Fibroblast of lung (primary cell): ENCODE data around the gene SELENON. TPM values are rescaled to one million over a fixed set of nuclear protein-coding genes. Genes with fewer than 3 reads are reported as not detected.

Experiments used
- DNase-seq, 2 donors: peaks; one replicate each; pipeline versions ENCODE4 v3.0.0 to v3.0.0-alpha.2; 2010; ENCODE audit warnings: low read depth in 2 of 2
- H2AFZ ChIP-seq: 2 replicates; pipeline ENCODE4 v1.5.1; 2012; ENCODE audit warnings: low read length, control low read depth, inconsistent platforms
- H3K27ac ChIP-seq: 2 replicates; pipeline ENCODE4 v1.5.1; 2011; ENCODE audit warnings: low read length, control low read depth; ENCODE audit not compliant: insufficient read depth
- H3K27me3 ChIP-seq: 2 replicates; pipeline ENCODE4 v1.5.1; 2011; ENCODE audit warnings: mild to moderate bottlenecking, low read length; ENCODE audit not compliant: control insufficient read depth, insufficient read depth
- H3K36me3 ChIP-seq: 2 replicates; pipeline ENCODE4 v1.5.1; 2011; ENCODE audit warnings: low read length; ENCODE audit not compliant: control insufficient read depth, insufficient read depth
- H3K4me1 ChIP-seq: 2 replicates; pipeline ENCODE4 v1.5.1; 2011; ENCODE audit warnings: low read length; ENCODE audit not compliant: control insufficient read depth, insufficient read depth; ENCODE audit errors: extremely low read depth
- H3K4me2 ChIP-seq: 2 replicates; pipeline ENCODE4 v1.5.1; 2011; ENCODE audit warnings: low read length, control low read depth; ENCODE audit not compliant: insufficient read depth; ENCODE audit errors: extremely low read depth
- H3K4me3 ChIP-seq, 4 experiments: fragments of 200-600 bp in 1 of 4; sonication (generic) in 1 of 4; replicated peaks in 1 of 4; 2 replicates each; pipeline ENCODE4 v1.5.1; 2011 to 2016; ENCODE audit warnings: low read length in 4 of 4, low read depth in 3 of 4, mild to moderate bottlenecking in 3 of 4, control low read depth in 2 of 4, inconsistent platforms in 1 of 4, mixed read lengths in 1 of 4; ENCODE audit not compliant: insufficient read depth in 1 of 4; ENCODE audit errors: control extremely low read depth in 1 of 4
- H3K79me2 ChIP-seq: 2 replicates; pipeline ENCODE4 v1.5.1; 2012; ENCODE audit warnings: mild to moderate bottlenecking, low read length, inconsistent platforms; ENCODE audit not compliant: control insufficient read depth, insufficient read depth
- H3K9ac ChIP-seq: 2 replicates; pipeline ENCODE4 v1.5.1; 2011; ENCODE audit warnings: mild to moderate bottlenecking, low read length, control low read depth; ENCODE audit not compliant: insufficient read depth
- H3K9me3 ChIP-seq: 2 replicates; pipeline ENCODE4 v1.5.1; 2012; ENCODE audit warnings: low read depth, low read length; ENCODE audit not compliant: control insufficient read depth, insufficient read depth
- H4K20me1 ChIP-seq: 2 replicates; pipeline ENCODE4 v1.5.1; 2011; ENCODE audit warnings: low read length; ENCODE audit not compliant: control insufficient read depth, insufficient read depth; ENCODE audit errors: extremely low read depth
- EZH2 ChIP-seq: IDR thresholded peaks from 2 replicates; pipeline ENCODE4 v1.5.1; 2012; ENCODE audit warnings: low read length, control low read depth, mild to moderate bottlenecking; ENCODE audit errors: missing control alignments
- polyA plus RNA-seq, 2 donors: library from polyadenylated mRNA; depleted of rRNA in 1 of 2; stranded (reverse) in 1 of 2; unstranded in 1 of 2; fragments of >200 nt; gene quantifications; 2 replicates each; pipeline ENCODE4 v1.2.1, GENCODE V29; 2011 to 2012; ENCODE audit warnings: missing spikeins in 1 of 2
- total RNA-seq: library from RNA; depleted of rRNA; stranded (reverse); fragments of >200 nt; gene quantifications from 2 replicates; pipeline ENCODE4 v1.2.1, GENCODE V29; 2014
- TF ChIP-seq, protein P1 (sequence below), 2 donors: IDR thresholded peaks in 1 of 2; conservative IDR thresholded peaks in 1 of 2; 1 replicate in 1 of 2; 2 replicates in 1 of 2; pipeline ENCODE4 v1.5.1; 2011 to 2012; ENCODE audit warnings: low read length in 2 of 2, control low read depth in 1 of 2, inconsistent platforms in 1 of 2, low read depth in 1 of 2, mild to moderate bottlenecking in 1 of 2

SELENON gene
- total and polyA plus RNA-seq, 2 donors (not counting 1 experiment from before 2014, with no cell fraction given): 19.3 to 67.6 TPM

DNA sequence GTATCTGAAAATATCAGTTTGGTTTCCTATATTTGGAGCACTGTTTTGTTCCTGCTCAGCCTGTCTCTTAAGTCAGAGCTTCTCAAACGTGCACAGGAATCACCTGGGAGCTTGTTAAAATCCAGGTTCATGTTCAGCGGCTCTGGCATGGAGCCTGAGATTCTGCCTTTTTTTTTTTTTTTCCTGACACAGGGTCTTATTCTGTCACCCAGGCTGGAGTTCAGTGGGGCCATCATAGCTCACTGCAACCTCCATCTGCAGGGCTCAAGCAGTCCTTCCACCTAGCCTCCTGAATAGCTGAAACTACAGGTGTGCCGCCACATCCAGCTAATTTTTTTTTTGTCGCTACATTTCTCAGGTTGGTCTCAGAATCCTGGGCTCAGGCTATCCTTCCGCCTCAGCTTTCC, 12.2 kb upstream of the SELENON start:
- no peak overlapping the region for H3K9ac ChIP-seq
- H2AFZ ChIP-seq: no peak overlapping the region
- H3K36me3 ChIP-seq: no peaks in the 10 kb centered on the region
- no peak for DNase-seq
- no peak overlapping the region for H3K4me2 ChIP-seq
- no peaks in the 10 kb centered on the region for H3K9me3 ChIP-seq
- no peak overlapping the region for H3K27ac ChIP-seq
- no peaks in the 10 kb centered on the region for H4K20me1 ChIP-seq
- TF ChIP-seq, protein P1, sequence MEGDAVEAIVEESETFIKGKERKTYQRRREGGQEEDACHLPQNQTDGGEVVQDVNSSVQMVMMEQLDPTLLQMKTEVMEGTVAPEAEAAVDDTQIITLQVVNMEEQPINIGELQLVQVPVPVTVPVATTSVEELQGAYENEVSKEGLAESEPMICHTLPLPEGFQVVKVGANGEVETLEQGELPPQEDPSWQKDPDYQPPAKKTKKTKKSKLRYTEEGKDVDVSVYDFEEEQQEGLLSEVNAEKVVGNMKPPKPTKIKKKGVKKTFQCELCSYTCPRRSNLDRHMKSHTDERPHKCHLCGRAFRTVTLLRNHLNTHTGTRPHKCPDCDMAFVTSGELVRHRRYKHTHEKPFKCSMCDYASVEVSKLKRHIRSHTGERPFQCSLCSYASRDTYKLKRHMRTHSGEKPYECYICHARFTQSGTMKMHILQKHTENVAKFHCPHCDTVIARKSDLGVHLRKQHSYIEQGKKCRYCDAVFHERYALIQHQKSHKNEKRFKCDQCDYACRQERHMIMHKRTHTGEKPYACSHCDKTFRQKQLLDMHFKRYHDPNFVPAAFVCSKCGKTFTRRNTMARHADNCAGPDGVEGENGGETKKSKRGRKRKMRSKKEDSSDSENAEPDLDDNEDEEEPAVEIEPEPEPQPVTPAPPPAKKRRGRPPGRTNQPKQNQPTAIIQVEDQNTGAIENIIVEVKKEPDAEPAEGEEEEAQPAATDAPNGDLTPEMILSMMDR (conservative IDR thresholded peaks at IDR 0.05 in 1 of 2, IDR thresholded peaks at IDR 0.05 in 1 of 2; ENCODE audit: low read depth in 1 of 2, low read length in 2 of 2): no peak
- TF ChIP-seq EZH2: no peak
- no peaks in the 10 kb centered on the region for H3K79me2 ChIP-seq
- peaks cover 14% of the 10 kb centered on the region for H3K4me1 ChIP-seq
- no peak overlapping the region for H3K4me3 ChIP-seq
- no peaks in the 10 kb centered on the region for H3K27me3 ChIP-seq

DNA sequence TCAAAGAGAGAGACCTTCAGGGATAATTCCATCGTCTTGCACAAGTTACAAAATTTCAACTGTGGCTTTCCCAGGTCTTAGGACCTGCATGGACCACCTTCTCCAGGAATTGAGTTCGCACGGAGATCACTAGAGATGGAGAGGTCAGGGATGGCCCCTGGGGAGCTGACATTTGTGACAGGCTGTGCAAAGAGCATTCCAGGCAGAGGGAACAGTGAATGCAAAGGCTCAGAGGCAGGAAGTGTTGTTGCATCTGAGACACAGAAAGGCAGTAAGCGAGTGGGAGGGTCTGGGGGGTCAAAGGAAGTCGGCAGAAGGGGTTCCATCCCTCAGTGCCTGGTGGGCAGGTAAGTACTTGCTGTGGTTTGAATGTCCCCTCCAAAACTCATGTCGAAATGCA, 9.5 kb upstream of the SELENON start:
- DNase-seq: no peak
- Histone ChIP-seq H3K27ac (no peak overlapping the region), H2AFZ (no peak overlapping the region), H3K4me3 (no peak overlapping the region), H3K27me3 (no peaks in the 10 kb centered on the region), H3K79me2 (no peaks in the 10 kb centered on the region), H3K9me3 (no peaks in the 10 kb centered on the region), H3K4me2 (no peak overlapping the region), H3K36me3 (no peaks in the 10 kb centered on the region), H3K4me1 (peaks cover 11% of the 10 kb centered on the region), H4K20me1 (no peaks in the 10 kb centered on the region), H3K9ac (no peak overlapping the region)
- TF ChIP-seq EZH2: no peak
- TF ChIP-seq, protein P1 (conservative IDR thresholded peaks at IDR 0.05 in 1 of 2, IDR thresholded peaks at IDR 0.05 in 1 of 2; ENCODE audit: low read depth in 1 of 2, low read length in 2 of 2): no peak

DNA sequence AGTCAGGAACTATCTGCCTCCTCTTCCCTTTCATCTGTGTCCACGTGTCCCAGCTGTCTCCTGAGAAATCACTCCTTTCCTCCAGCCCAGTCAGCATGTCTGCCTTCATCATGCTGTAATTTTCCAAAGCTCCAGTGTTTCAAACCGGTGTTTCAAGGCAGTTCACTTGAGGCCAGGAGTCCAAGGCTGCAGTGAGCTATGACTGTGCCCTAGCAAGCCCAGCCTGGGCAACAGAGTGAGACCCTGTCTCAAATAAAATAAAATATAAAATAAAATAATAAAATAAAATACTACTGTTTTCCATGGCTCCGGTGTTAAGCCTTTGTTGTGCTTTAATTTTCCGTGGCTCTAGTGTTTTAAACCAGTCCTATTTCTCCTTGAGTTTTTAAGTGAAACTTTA, 7.9 kb upstream of the SELENON start:
- Histone ChIP-seq H3K9me3 (no peaks in the 10 kb centered on the region), H3K27me3 (no peaks in the 10 kb centered on the region), H3K79me2 (no peaks in the 10 kb centered on the region), H3K4me1 (peaks cover 3% of the 10 kb centered on the region), H3K27ac (no peak overlapping the region), H2AFZ (no peak overlapping the region), H3K9ac (no peak overlapping the region), H3K4me3 (no peak overlapping the region), H3K4me2 (no peak overlapping the region), H3K36me3 (no peaks in the 10 kb centered on the region), H4K20me1 (no peaks in the 10 kb centered on the region)
- DNase-seq: no peak
- TF ChIP-seq, protein P1 (conservative IDR thresholded peaks at IDR 0.05 in 1 of 2, IDR thresholded peaks at IDR 0.05 in 1 of 2; ENCODE audit: low read depth in 1 of 2, low read length in 2 of 2): no peak
- no peak for TF ChIP-seq EZH2
